ENCODE data around the gene PER3. TPM values are rescaled to one million over a fixed set of nuclear protein-coding genes. Genes with fewer than 3 reads are reported as not detected.

The PER3 gene
- total RNA-seq, 1 donor, result 22.4 TPM

DNA sequence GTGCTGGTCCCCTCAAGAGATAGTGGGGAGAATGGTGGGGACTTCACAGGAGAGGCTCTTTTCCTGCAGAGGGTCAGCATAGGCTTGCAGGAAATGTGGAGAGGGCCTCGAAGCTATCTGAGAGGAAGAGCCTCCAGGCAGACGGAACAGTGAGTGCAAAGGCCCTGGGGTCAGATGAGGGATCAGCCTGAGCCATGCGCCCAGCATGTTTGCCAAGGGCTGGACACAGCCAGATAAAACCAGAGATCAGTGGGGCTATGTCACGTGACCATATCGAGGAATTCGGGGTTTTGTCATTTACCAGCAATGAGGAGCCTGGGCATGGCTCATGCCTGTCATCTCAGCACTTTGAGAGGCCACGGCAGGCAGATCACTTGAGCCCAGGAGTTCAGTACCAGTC lies 75.3 kb downstream of the PER3 start:
- H2AFZ ChIP-seq (ENCODE audit: low read length), result no peak overlapping the region
- no peaks in the 10 kb centered on the region for H3K36me3 ChIP-seq (ENCODE audit: insufficient read depth, low read length)
- TF ChIP-seq, protein P1, sequence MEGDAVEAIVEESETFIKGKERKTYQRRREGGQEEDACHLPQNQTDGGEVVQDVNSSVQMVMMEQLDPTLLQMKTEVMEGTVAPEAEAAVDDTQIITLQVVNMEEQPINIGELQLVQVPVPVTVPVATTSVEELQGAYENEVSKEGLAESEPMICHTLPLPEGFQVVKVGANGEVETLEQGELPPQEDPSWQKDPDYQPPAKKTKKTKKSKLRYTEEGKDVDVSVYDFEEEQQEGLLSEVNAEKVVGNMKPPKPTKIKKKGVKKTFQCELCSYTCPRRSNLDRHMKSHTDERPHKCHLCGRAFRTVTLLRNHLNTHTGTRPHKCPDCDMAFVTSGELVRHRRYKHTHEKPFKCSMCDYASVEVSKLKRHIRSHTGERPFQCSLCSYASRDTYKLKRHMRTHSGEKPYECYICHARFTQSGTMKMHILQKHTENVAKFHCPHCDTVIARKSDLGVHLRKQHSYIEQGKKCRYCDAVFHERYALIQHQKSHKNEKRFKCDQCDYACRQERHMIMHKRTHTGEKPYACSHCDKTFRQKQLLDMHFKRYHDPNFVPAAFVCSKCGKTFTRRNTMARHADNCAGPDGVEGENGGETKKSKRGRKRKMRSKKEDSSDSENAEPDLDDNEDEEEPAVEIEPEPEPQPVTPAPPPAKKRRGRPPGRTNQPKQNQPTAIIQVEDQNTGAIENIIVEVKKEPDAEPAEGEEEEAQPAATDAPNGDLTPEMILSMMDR (IDR thresholded peaks at IDR 0.05; ENCODE audit: extremely low read depth, low read depth, low read length), result no peak
- DNase-seq (ENCODE audit: insufficient read length, low spot score, missing footprints), result peak; percentile 75
- H4K20me1 ChIP-seq (ENCODE audit: insufficient read depth, low read length), result no peaks in the 10 kb centered on the region
- no peaks in the 10 kb centered on the region for H3K9me3 ChIP-seq (ENCODE audit: low read depth, low read length)
- no peaks in the 10 kb centered on the region for H3K79me2 ChIP-seq (ENCODE audit: insufficient read depth, low read length)
- no peak overlapping the region for H3K4me3 ChIP-seq (ENCODE audit: insufficient read depth, low read length)
- no peaks in the 10 kb centered on the region for H3K27me3 ChIP-seq (ENCODE audit: insufficient read depth, low read length)
- no peaks in the 10 kb centered on the region for H3K4me1 ChIP-seq (ENCODE audit: insufficient read depth, low read length)
- no peak overlapping the region for H3K27ac ChIP-seq (ENCODE audit: low read depth, low read length)
- H3K4me2 ChIP-seq (ENCODE audit: insufficient read depth, low read length), result no peak overlapping the region

DNA sequence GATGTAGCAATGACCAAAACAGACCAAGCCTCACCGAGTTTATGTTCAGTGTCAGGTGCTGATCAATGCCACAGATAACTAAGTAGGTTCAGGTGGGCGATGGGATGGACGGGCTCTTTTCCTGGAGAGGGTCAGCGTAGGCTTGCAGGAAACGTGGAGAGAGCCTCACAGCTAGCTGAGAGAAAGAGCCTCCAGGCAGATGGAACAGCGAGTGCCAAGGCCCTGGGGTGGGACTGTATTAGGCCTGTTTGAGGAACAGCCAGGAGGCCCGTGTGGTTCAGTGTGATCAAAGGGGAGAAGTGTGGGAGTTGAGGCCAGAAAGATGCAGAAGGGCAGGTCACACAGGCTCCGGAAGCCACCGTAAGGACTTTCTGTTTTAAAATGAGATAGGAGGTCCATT lies 76.0 kb downstream of the PER3 start:
- Histone ChIP-seq H3K36me3 (ENCODE audit: insufficient read depth, low read length) (no peaks in the 10 kb centered on the region), H3K79me2 (ENCODE audit: insufficient read depth, low read length) (no peaks in the 10 kb centered on the region), H3K4me1 (ENCODE audit: insufficient read depth, low read length) (no peaks in the 10 kb centered on the region), H3K27me3 (ENCODE audit: insufficient read depth, low read length) (no peaks in the 10 kb centered on the region), H3K27ac (ENCODE audit: low read depth, low read length) (no peak overlapping the region), H3K9me3 (ENCODE audit: low read depth, low read length) (no peaks in the 10 kb centered on the region), H3K4me3 (ENCODE audit: insufficient read depth, low read length) (no peak overlapping the region), H3K4me2 (ENCODE audit: insufficient read depth, low read length) (no peak overlapping the region), H4K20me1 (ENCODE audit: insufficient read depth, low read length) (no peaks in the 10 kb centered on the region), H2AFZ (ENCODE audit: low read length) (no peak overlapping the region)
- TF ChIP-seq, protein P1 (IDR thresholded peaks at IDR 0.05; ENCODE audit: extremely low read depth, low read depth, low read length), result no peak
- peak; percentile 55 for DNase-seq (ENCODE audit: insufficient read length, low spot score, missing footprints)

DNA sequence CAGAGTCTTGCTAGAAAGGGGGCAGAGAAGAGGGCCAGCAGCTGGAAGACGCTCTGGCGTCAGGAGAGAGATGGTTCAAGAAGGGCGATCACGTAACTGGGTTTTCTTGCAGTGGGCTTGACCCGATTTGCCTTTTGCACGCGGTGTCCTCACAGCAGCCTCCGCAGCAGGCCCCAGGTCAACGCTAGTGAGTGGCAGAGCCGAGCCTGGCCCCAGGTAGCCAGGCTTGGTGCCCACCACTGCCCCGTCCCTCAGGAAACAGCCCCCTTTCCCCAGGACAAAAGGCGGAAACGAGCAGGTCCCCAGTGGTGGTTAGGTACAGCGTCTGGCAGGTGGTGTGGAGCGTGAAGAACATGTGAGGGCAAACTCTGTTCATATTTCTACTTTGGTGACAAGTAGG lies 77.4 kb downstream of the PER3 start:
- no peak overlapping the region for H3K4me3 ChIP-seq (ENCODE audit: insufficient read depth, low read length)
- no peaks in the 10 kb centered on the region for H4K20me1 ChIP-seq (ENCODE audit: insufficient read depth, low read length)
- H3K27me3 ChIP-seq (ENCODE audit: insufficient read depth, low read length), result no peaks in the 10 kb centered on the region
- no peak for DNase-seq (ENCODE audit: insufficient read length, low spot score, missing footprints)
- no peaks in the 10 kb centered on the region for H3K36me3 ChIP-seq (ENCODE audit: insufficient read depth, low read length)
- TF ChIP-seq, protein P1 (IDR thresholded peaks at IDR 0.05; ENCODE audit: extremely low read depth, low read depth, low read length), result no peak
- no peak overlapping the region for H3K27ac ChIP-seq (ENCODE audit: low read depth, low read length)
- H2AFZ ChIP-seq (ENCODE audit: low read length), result no peak overlapping the region
- no peaks in the 10 kb centered on the region for H3K9me3 ChIP-seq (ENCODE audit: low read depth, low read length)
- no peaks in the 10 kb centered on the region for H3K79me2 ChIP-seq (ENCODE audit: insufficient read depth, low read length)
- H3K4me2 ChIP-seq (ENCODE audit: insufficient read depth, low read length), result no peak overlapping the region
- no peaks in the 10 kb centered on the region for H3K4me1 ChIP-seq (ENCODE audit: insufficient read depth, low read length)

DNA sequence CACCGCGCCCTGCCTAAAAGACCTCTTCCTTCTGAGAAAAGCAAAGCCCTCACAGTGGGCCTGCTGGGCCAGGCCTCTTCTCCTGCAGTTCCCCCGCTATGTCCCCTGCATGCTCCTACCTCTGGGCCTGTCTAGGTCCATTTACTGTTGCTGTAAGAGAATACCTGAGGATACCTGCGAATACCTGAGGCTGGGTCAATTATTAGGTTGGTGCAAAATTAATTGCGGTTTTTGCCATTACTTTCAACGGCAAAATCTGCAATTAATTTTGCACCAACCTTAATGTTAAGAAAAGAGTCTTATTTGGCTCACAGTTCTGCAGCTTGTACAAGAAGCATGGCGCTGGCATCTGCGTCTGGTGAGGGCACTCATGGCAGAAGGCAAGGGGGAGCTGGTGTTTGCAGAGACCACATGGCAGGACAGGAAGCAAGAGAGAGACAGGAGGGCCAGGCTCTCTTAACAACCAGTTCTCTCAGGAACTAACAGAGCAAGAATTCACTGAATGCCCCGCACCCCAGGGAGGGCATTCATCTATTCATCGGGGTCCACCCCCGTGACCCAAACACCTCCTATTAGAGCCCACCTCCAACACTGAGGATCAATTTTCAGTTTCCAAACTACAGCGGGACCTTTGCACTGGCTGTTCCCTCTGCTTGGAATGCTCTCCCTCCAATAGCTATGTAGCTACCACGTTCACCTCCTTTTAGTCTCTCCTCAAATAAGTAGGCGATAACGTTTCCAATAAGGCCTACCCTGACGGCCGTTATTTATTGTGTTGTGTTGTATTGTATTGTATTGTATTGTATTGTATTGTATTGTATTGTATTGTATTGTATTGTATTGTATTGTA lies 78.3 kb downstream of the PER3 start:
- no peaks in the 10 kb centered on the region for H3K79me2 ChIP-seq (ENCODE audit: insufficient read depth, low read length)
- peak; percentile 73 for DNase-seq (ENCODE audit: insufficient read length, low spot score, missing footprints)
- H3K9me3 ChIP-seq (ENCODE audit: low read depth, low read length), result no peaks in the 10 kb centered on the region
- H3K27me3 ChIP-seq (ENCODE audit: insufficient read depth, low read length), result no peaks in the 10 kb centered on the region
- H3K4me1 ChIP-seq (ENCODE audit: insufficient read depth, low read length), result no peaks in the 10 kb centered on the region
- no peak overlapping the region for H2AFZ ChIP-seq (ENCODE audit: low read length)
- H3K4me3 ChIP-seq (ENCODE audit: insufficient read depth, low read length), result no peak overlapping the region
- no peaks in the 10 kb centered on the region for H3K36me3 ChIP-seq (ENCODE audit: insufficient read depth, low read length)
- H3K4me2 ChIP-seq (ENCODE audit: insufficient read depth, low read length), result no peak overlapping the region
- TF ChIP-seq, protein P1 (IDR thresholded peaks at IDR 0.05; ENCODE audit: extremely low read depth, low read depth, low read length), result no peak
- H3K27ac ChIP-seq (ENCODE audit: low read depth, low read length), result no peak overlapping the region
- H4K20me1 ChIP-seq (ENCODE audit: insufficient read depth, low read length), result no peaks in the 10 kb centered on the region

All from osteoblast (primary cell).